H9 (cell line): ENCODE results near the gene NSG1. TPM values are rescaled to one million over a fixed set of nuclear protein-coding genes. Genes with fewer than 3 reads are reported as not detected.

Experiments used
- DNase-seq: peaks from one replicate; pipeline ENCODE4 v3.0.0-alpha.2; 2017
- H2AFZ ChIP-seq: one replicate; pipeline ENCODE4 v1.6.1; 2013; ENCODE audit warnings: mild to moderate bottlenecking, low read length, control low read depth, moderate library complexity
- H2AK5ac ChIP-seq: 2 replicates; pipeline ENCODE4 v1.6.1; 2013; ENCODE audit warnings: low read length, control low read depth, mixed read lengths; ENCODE audit not compliant: insufficient read length
- H2BK120ac ChIP-seq: one replicate; pipeline ENCODE4 v1.6.1; 2013; ENCODE audit warnings: low read depth, mild to moderate bottlenecking, low read length, control low read depth, inconsistent platforms; ENCODE audit not compliant: poor library complexity, severe bottlenecking
- H2BK12ac ChIP-seq: 2 replicates; pipeline ENCODE4 v1.6.1; 2013; ENCODE audit warnings: low read length, control low read depth, mixed read lengths, low read depth; ENCODE audit not compliant: insufficient read length
- H2BK15ac ChIP-seq: 2 replicates; pipeline ENCODE4 v1.6.1; 2013; ENCODE audit warnings: low read depth, low read length, control low read depth
- H2BK20ac ChIP-seq: one replicate; pipeline ENCODE4 v1.6.1; 2013; ENCODE audit warnings: low read depth, mild to moderate bottlenecking, low read length, control low read depth, inconsistent platforms; ENCODE audit not compliant: poor library complexity, severe bottlenecking
- H2BK5ac ChIP-seq: 2 replicates; pipeline ENCODE4 v1.6.1; 2013; ENCODE audit warnings: low read length, control low read depth, mixed read lengths; ENCODE audit not compliant: insufficient read length
- H3K14ac ChIP-seq: 2 replicates; pipeline ENCODE4 v1.6.1; 2013; ENCODE audit warnings: low read length, control low read depth; ENCODE audit not compliant: insufficient read depth
- H3K18ac ChIP-seq: 2 replicates; pipeline ENCODE4 v1.6.1; 2013; ENCODE audit warnings: low read depth, mild to moderate bottlenecking, mixed read lengths, low read length, control low read depth; ENCODE audit not compliant: insufficient read length
- H3K23ac ChIP-seq: 2 replicates; pipeline ENCODE4 v1.6.1; 2013; ENCODE audit warnings: low read length, control low read depth, mixed read lengths, low read depth; ENCODE audit not compliant: insufficient read length
- H3K23me2 ChIP-seq: 2 replicates; pipeline ENCODE4 v1.6.1; 2013; ENCODE audit warnings: low read depth, mild to moderate bottlenecking, mixed read lengths, low read length, control low read depth; ENCODE audit not compliant: insufficient read length, poor library complexity, severe bottlenecking
- H3K27ac ChIP-seq: 2 replicates; pipeline ENCODE4 v1.5.1; 2013; ENCODE audit warnings: low read length, control low read depth, mixed read lengths, low read depth; ENCODE audit not compliant: insufficient read length
- H3K27me3 ChIP-seq: 2 replicates; pipeline ENCODE4 v1.6.1; 2013; ENCODE audit warnings: low read length, control low read depth, inconsistent platforms; ENCODE audit not compliant: insufficient read depth
- H3K4ac ChIP-seq: 2 replicates; pipeline ENCODE4 v1.6.1; 2013; ENCODE audit warnings: low read depth, mild to moderate bottlenecking, control low read depth, inconsistent platforms, low read length, moderate library complexity
- H3K4me1 ChIP-seq: 2 replicates; pipeline ENCODE4 v1.6.1; 2013; ENCODE audit warnings: low read length, control low read depth, inconsistent platforms; ENCODE audit not compliant: insufficient read depth
- H3K4me2 ChIP-seq: 2 replicates; pipeline ENCODE4 v1.6.1; 2013; ENCODE audit warnings: low read length, control low read depth, mixed read lengths; ENCODE audit not compliant: insufficient read length, insufficient read depth
- H3K56ac ChIP-seq: 2 replicates; pipeline ENCODE4 v1.6.1; 2013; ENCODE audit warnings: low read depth, mild to moderate bottlenecking, mixed read lengths, low read length, control low read depth; ENCODE audit not compliant: insufficient read length
- H3K79me1 ChIP-seq: 2 replicates; pipeline ENCODE4 v1.6.1; 2013; ENCODE audit warnings: low read depth, mild to moderate bottlenecking, moderate library complexity, low read length, control low read depth, inconsistent platforms; ENCODE audit not compliant: insufficient read depth, poor library complexity, severe bottlenecking
- H3K79me2 ChIP-seq: 2 replicates; pipeline ENCODE4 v1.6.1; 2013; ENCODE audit warnings: low read length, control low read depth, inconsistent platforms; ENCODE audit not compliant: insufficient read depth
- H3K9ac ChIP-seq: 2 replicates; pipeline ENCODE4 v1.6.1; 2013; ENCODE audit warnings: low read length, control low read depth, mixed read lengths; ENCODE audit not compliant: insufficient read length; ENCODE audit errors: extremely low read depth
- H3K9me3 ChIP-seq: one replicate; pipeline ENCODE4 v1.6.1; 2013; ENCODE audit warnings: low read depth, low read length, inconsistent platforms; ENCODE audit not compliant: control insufficient read depth
- H3T11ph ChIP-seq: one replicate; pipeline ENCODE4 v1.6.1; 2013; ENCODE audit warnings: mild to moderate bottlenecking, low read length, control low read depth, inconsistent platforms
- H4K20me1 ChIP-seq: one replicate; pipeline ENCODE4 v1.6.1; 2013; ENCODE audit not compliant: control insufficient read depth, insufficient read length, insufficient read depth
- H4K5ac ChIP-seq: 2 replicates; pipeline ENCODE4 v1.6.1; 2013; ENCODE audit warnings: low read depth, mild to moderate bottlenecking, mixed read lengths, low read length, control low read depth; ENCODE audit not compliant: insufficient read length
- H4K8ac ChIP-seq: replicated peaks from 2 replicates; pipeline ENCODE4 v1.6.1; 2013; ENCODE audit warnings: low read length, control low read depth, mixed read lengths, low read depth; ENCODE audit not compliant: insufficient read length
- H4K91ac ChIP-seq: 2 replicates; pipeline ENCODE4 v1.6.1; 2013; ENCODE audit warnings: low read depth, mild to moderate bottlenecking, moderate library complexity, mixed read lengths, low read length, control low read depth; ENCODE audit not compliant: insufficient read length
- H3K27ac Mint-ChIP-seq, 3 experiments: 2 replicates in 2 of 3; 3 replicates in 1 of 3; pipeline ENCODE4 v1.8.0; 2020 to 2021; ENCODE audit warnings: mixed read lengths in 3 of 3, mild to moderate bottlenecking in 1 of 3, moderate library complexity in 1 of 3
- H3K27me3 Mint-ChIP-seq: 2 replicates; pipeline ENCODE4 v1.8.0; 2021; ENCODE audit warnings: low read depth, mild to moderate bottlenecking, moderate library complexity, mixed read lengths
- H3K36me3 Mint-ChIP-seq, 3 experiments: 2 replicates in 2 of 3; 3 replicates in 1 of 3; pipeline ENCODE4 v1.8.0; 2020 to 2021; ENCODE audit warnings: low read depth in 3 of 3, mixed read lengths in 3 of 3; ENCODE audit not compliant: insufficient read depth in 1 of 3
- H3K4me1 Mint-ChIP-seq, 2 experiments: 2 replicates each; pipeline ENCODE4 v1.8.0; 2020; ENCODE audit warnings: mixed read lengths in 2 of 2
- H3K4me3 Mint-ChIP-seq, 2 experiments: 2 replicates in 1 of 2; 3 replicates in 1 of 2; pipeline ENCODE4 v1.8.0; 2020 to 2021; ENCODE audit warnings: mild to moderate bottlenecking in 2 of 2, mixed read lengths in 2 of 2, moderate library complexity in 1 of 2
- H3K9me3 Mint-ChIP-seq, 2 experiments: 2 replicates in 1 of 2; 3 replicates in 1 of 2; pipeline ENCODE4 v1.8.0; 2020; ENCODE audit warnings: mild to moderate bottlenecking in 2 of 2, mixed read lengths in 2 of 2, moderate library complexity in 1 of 2
- WGBS: extraction: QIAGEN DNeasy Blood & Tissue Kit; methylation state at CpG from one replicate; pipeline ENCODE4 v1.1.7; 2013; ENCODE audit warnings: missing lambda C conversion rate, low lambda C conversion rate, mixed read lengths; ENCODE audit not compliant: insufficient read length; ENCODE audit errors: extremely low coverage; 5-methylcytosine and 5-hydroxymethylcytosine counted together
- total RNA-seq: library from RNA; stranded (reverse); gene quantifications from 2 replicates; pipeline ENCODE4 v1.2.1, GENCODE V29; 2021
- TF ChIP-seq, protein P1 (sequence below): fragments of 200-600 bp; sonication (generic); conservative IDR thresholded peaks from 3 replicates; pipeline ENCODE4 v1.8.0; 2021; ENCODE audit warnings: antibody characterized with exemption, mild to moderate bottlenecking

The NSG1 gene
- total RNA-seq, 1 experiment from 2014 or later, result 9.3 TPM

DNA sequence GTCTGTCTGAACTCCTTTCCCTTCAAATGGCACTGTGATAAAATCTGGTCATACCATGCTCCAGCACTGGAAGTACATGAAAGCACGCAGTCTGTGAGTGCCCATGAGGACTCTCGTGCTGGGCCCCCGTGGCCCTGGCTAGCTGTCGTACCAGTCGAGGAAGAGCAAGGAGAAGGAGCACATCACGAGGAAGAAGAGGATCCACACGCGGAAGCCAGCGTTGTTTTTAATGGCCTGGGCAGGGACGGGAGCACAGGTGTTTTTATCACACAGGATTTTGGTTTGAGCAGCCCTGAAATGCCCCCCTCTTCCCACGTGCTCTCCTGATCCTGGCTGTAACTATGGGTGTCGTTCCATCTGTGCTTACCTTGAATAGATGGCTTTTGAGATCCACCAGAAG is 33.0 kb downstream of the NSG1 start:
- Histone ChIP-seq H3K18ac (no peak overlapping the region), H3K14ac (no peak overlapping the region), H2BK15ac (no peak overlapping the region), H3K9me3 (no peaks in the 10 kb centered on the region), H3K4me2 (no peak overlapping the region), H2BK5ac (no peak overlapping the region), H3K79me1 (no peaks in the 10 kb centered on the region), H2AFZ (no peak overlapping the region), H3K56ac (no peak overlapping the region), H2BK120ac (no peak overlapping the region), H3K4me1 (peaks cover 14% of the 10 kb centered on the region; the same call in 1 of the 2 replicates), H4K5ac (no peak overlapping the region), H4K91ac (no peak overlapping the region), H2AK5ac (no peak overlapping the region), H4K20me1 (peaks cover 2% of the 10 kb centered on the region), H3K23ac (no peak overlapping the region), H4K8ac (no peak overlapping the region), H3K9ac (no peak overlapping the region), H3K27ac (no peak overlapping the region), H2BK20ac (no peak overlapping the region), H3K79me2 (no peaks in the 10 kb centered on the region), H3K23me2 (no peaks in the 10 kb centered on the region), H3K4ac (no peak overlapping the region), H3T11ph (no peak overlapping the region), H2BK12ac (no peak overlapping the region), H3K27me3 (no peaks in the 10 kb centered on the region)
- Mint-ChIP-seq H3K27ac (peak overlapping the region in 1 of 3 experiments; percentile 73; a peak in 1 of 7 replicates), H3K9me3 (no peaks in the 10 kb centered on the region; a peak in 1 of 5 replicates), H3K36me3 (peaks cover 17 to 39% (median 35%) of the 10 kb centered on the region in 3 experiments), H3K27me3 (no peaks in the 10 kb centered on the region), H3K4me3 (no peak overlapping the region), H3K4me1 (peaks cover 18 to 19% of the 10 kb centered on the region in 2 experiments)
- DNase-seq, result no peak
- WGBS, result no CpG with 5 or more reads among the region's 12 CpGs
- TF ChIP-seq, protein P1, sequence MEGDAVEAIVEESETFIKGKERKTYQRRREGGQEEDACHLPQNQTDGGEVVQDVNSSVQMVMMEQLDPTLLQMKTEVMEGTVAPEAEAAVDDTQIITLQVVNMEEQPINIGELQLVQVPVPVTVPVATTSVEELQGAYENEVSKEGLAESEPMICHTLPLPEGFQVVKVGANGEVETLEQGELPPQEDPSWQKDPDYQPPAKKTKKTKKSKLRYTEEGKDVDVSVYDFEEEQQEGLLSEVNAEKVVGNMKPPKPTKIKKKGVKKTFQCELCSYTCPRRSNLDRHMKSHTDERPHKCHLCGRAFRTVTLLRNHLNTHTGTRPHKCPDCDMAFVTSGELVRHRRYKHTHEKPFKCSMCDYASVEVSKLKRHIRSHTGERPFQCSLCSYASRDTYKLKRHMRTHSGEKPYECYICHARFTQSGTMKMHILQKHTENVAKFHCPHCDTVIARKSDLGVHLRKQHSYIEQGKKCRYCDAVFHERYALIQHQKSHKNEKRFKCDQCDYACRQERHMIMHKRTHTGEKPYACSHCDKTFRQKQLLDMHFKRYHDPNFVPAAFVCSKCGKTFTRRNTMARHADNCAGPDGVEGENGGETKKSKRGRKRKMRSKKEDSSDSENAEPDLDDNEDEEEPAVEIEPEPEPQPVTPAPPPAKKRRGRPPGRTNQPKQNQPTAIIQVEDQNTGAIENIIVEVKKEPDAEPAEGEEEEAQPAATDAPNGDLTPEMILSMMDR, result no peak
